GM20431 (cell line): ENCODE measurements around the gene KCNE5.
"Not testable (repeated sequence)": the region's sequence is repeated elsewhere in the genome, so short reads cannot be mapped to it uniquely, and the experiment has no call there.

Experiments used
- in situ Hi-C: fragments of 300-500 bp; cut with MseI, MboI; formaldehyde crosslinking; loops from one replicate; pipeline ENCODE4 v1.15.0; 2020; ENCODE audit warnings: low sequenced_read_pairs; ENCODE audit not compliant: unreplicated experiment

KCNE5 gene

GRCh38 chrX:109624641-109625616 is at the start of gene KCNE5:
Gene KCNE5 (minus strand): TSS chrX:109625172. CDS start chrX:109625020, 152 bp downstream.
- in situ Hi-C loops, result loop anchor here (25.0 kb wide), 1 partner anchor 138 kb away; the partner anchor contains the start of gene GUCY2F

- in situ Hi-C loops, result no loop called here
Observed at GRCh38 chrX:109672239-109672638, 47.3 kb upstream of the KCNE5 start.

- in situ Hi-C loops, result not testable (repeated sequence)
Observed at GRCh38 chrX:109671170-109671569, 46.2 kb upstream of the KCNE5 start.

- in situ Hi-C loops, result no loop called here
Observed at GRCh38 chrX:109667986-109668385, 43.0 kb upstream of the KCNE5 start.

- in situ Hi-C loops, result no loop called here
Observed at GRCh38 chrX:109660435-109661143, 35.6 kb upstream of the KCNE5 start.

GRCh38 chrX:109658391-109658790 is 33.4 kb upstream of the KCNE5 start:
- in situ Hi-C loops, result no loop called here

- in situ Hi-C loops, result not testable (repeated sequence)
Observed at GRCh38 chrX:109657364-109657763, 32.4 kb upstream of the KCNE5 start.

GRCh38 chrX:109656774-109657173 is 31.8 kb upstream of the KCNE5 start:
- in situ Hi-C loops, result no loop called here

- in situ Hi-C loops, result no loop called here
Observed at GRCh38 chrX:109655502-109656201, 30.7 kb upstream of the KCNE5 start.

GRCh38 chrX:109654516-109655109 is 29.6 kb upstream of the KCNE5 start:
- in situ Hi-C loops, result no loop called here

- in situ Hi-C loops, result not testable (repeated sequence)
Observed at GRCh38 chrX:109644671-109645070, 19.7 kb upstream of the KCNE5 start.

GRCh38 chrX:109643687-109644086 is 18.7 kb upstream of the KCNE5 start:
- in situ Hi-C loops, result no loop called here

- in situ Hi-C loops, result no loop called here
Observed at GRCh38 chrX:109638158-109638557, 13.2 kb upstream of the KCNE5 start.

- in situ Hi-C loops, result not testable (repeated sequence)
Observed at GRCh38 chrX:109637477-109637876, 12.5 kb upstream of the KCNE5 start.

GRCh38 chrX:109635146-109635545 is 10.2 kb upstream of the KCNE5 start:
- in situ Hi-C loops, result no loop called here

GRCh38 chrX:109632906-109633504 is 8.0 kb upstream of the KCNE5 start:
- in situ Hi-C loops, result no loop called here

- in situ Hi-C loops, result no loop called here
Observed at GRCh38 chrX:109629310-109629709, 4.3 kb upstream of the KCNE5 start.

GRCh38 chrX:109626637-109627036 is 1.7 kb upstream of the KCNE5 start:
- in situ Hi-C loops, result no loop called here

GRCh38 chrX:109623997-109624396 is 975 bp downstream of the KCNE5 start:
- in situ Hi-C loops, result loop anchor here (25.0 kb wide), 1 partner anchor 137 kb away; the partner anchor contains the start of gene GUCY2F
